Ishikawa (cell line): ENCODE data around the gene PLPPR2.

Experiments used
- CEBPB ChIP-seq: IDR thresholded peaks from 2 replicates; pipeline ENCODE4 v1.6.1; 2012
- CREB1 ChIP-seq: IDR thresholded peaks from 2 replicates; pipeline ENCODE4 v1.6.1; 2012; ENCODE audit warnings: low read depth
- EGR1 ChIP-seq: IDR thresholded peaks from 2 replicates; pipeline ENCODE4 v1.6.1; 2012
- EP300 ChIP-seq: IDR thresholded peaks from 2 replicates; pipeline ENCODE4 v1.6.1; 2012; ENCODE audit warnings: borderline replicate concordance
- FOXM1 ChIP-seq: IDR thresholded peaks from 2 replicates; pipeline ENCODE4 v1.6.1; 2012; ENCODE audit warnings: low read depth, borderline replicate concordance
- MAX ChIP-seq: IDR thresholded peaks from 2 replicates; pipeline ENCODE4 v1.6.1; 2012
- NFIC ChIP-seq: IDR thresholded peaks from 2 replicates; pipeline ENCODE4 v1.6.1; 2012
- RAD21 ChIP-seq: IDR thresholded peaks from 2 replicates; pipeline ENCODE4 v1.6.1; 2012; ENCODE audit warnings: low read depth
- REST ChIP-seq: IDR thresholded peaks from 2 replicates; pipeline ENCODE4 v1.6.1; 2012; ENCODE audit warnings: low read depth, mild to moderate bottlenecking
- TAF1 ChIP-seq: IDR thresholded peaks from 2 replicates; pipeline ENCODE4 v1.6.1; 2012; ENCODE audit warnings: low read depth, mild to moderate bottlenecking
- TCF12 ChIP-seq: IDR thresholded peaks from 2 replicates; pipeline ENCODE4 v1.6.1; 2012; ENCODE audit warnings: low read depth
- TEAD4 ChIP-seq: IDR thresholded peaks from 2 replicates; pipeline ENCODE4 v1.6.1; 2012
- USF1 ChIP-seq: IDR thresholded peaks from 2 replicates; pipeline ENCODE4 v1.6.1; 2012
- YY1 ChIP-seq: IDR thresholded peaks from 2 replicates; pipeline ENCODE4 v1.6.1; 2012; ENCODE audit warnings: low read depth
- ZBTB7A ChIP-seq: IDR thresholded peaks from 2 replicates; pipeline ENCODE4 v1.6.1; 2012; ENCODE audit warnings: low read depth

Gene PLPPR2

GRCh38 chr19:11322269-11323024 is 32.8 kb upstream of the PLPPR2 start:
- no peak for TF ChIP-seq NFIC
- no peak for TF ChIP-seq USF1
- no peak for TF ChIP-seq CEBPB
- no peak for TF ChIP-seq EGR1
- TF ChIP-seq CREB1: no peak
- no peak for TF ChIP-seq REST
- TF ChIP-seq RAD21: no peak
- TF ChIP-seq TEAD4: no peak
- no peak for TF ChIP-seq FOXM1
- no peak for TF ChIP-seq ZBTB7A
- no peak for TF ChIP-seq TCF12
- no peak for TF ChIP-seq EP300
- TF ChIP-seq MAX: no peak
- TF ChIP-seq YY1: no peak
- TF ChIP-seq TAF1: no peak

- no peak for TF ChIP-seq NFIC
- no peak for TF ChIP-seq TCF12
- no peak for TF ChIP-seq REST
Observed at GRCh38 chr19:11323601-11324078, 31.6 kb upstream of the PLPPR2 start.

- TF ChIP-seq TAF1 (no peak), RAD21 (peak; percentile 18; the same call in 1 of the 2 replicates), MAX (no peak), NFIC (peak; percentile 92), TCF12 (peak; percentile 82), FOXM1 (peak; percentile 80; the same call in 1 of the 2 replicates), USF1 (no peak), EP300 (peak; percentile 62; the same call in 1 of the 2 replicates), ZBTB7A (0 out of 2 replicates have a peak, but pooled peaks have one; percentile 26), CEBPB (peak; percentile 98), YY1 (no peak), TEAD4 (peak; percentile 46)
Observed at GRCh38 chr19:11324079-11324661, 31.1 kb upstream of the PLPPR2 start.

GRCh38 chr19:11324748-11325389 is 30.4 kb upstream of the PLPPR2 start:
- no peak for TF ChIP-seq TEAD4
- no peak for TF ChIP-seq ZBTB7A
- TF ChIP-seq EGR1: no peak
- TF ChIP-seq REST: no peak
- no peak for TF ChIP-seq TAF1
- no peak for TF ChIP-seq FOXM1
- TF ChIP-seq USF1: no peak
- no peak for TF ChIP-seq EP300
- no peak for TF ChIP-seq YY1
- no peak for TF ChIP-seq MAX
